Measurements from ENCODE around the gene C3orf85. TPM values are rescaled to one million over a fixed set of nuclear protein-coding genes. Genes with fewer than 3 reads are reported as not detected.

Gene C3orf85
- polyA plus RNA-seq, 1 donor (not counting 4 experiments of a cell fraction or from before 2014, with no cell fraction given), result not detected

- no peak for TF ChIP-seq EZH2 (IDR thresholded peaks at IDR 0.05; ENCODE audit: low read length)
- TF ChIP-seq, protein P1, sequence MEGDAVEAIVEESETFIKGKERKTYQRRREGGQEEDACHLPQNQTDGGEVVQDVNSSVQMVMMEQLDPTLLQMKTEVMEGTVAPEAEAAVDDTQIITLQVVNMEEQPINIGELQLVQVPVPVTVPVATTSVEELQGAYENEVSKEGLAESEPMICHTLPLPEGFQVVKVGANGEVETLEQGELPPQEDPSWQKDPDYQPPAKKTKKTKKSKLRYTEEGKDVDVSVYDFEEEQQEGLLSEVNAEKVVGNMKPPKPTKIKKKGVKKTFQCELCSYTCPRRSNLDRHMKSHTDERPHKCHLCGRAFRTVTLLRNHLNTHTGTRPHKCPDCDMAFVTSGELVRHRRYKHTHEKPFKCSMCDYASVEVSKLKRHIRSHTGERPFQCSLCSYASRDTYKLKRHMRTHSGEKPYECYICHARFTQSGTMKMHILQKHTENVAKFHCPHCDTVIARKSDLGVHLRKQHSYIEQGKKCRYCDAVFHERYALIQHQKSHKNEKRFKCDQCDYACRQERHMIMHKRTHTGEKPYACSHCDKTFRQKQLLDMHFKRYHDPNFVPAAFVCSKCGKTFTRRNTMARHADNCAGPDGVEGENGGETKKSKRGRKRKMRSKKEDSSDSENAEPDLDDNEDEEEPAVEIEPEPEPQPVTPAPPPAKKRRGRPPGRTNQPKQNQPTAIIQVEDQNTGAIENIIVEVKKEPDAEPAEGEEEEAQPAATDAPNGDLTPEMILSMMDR (optimal IDR thresholded peaks at IDR 0.05 in 1 of 3, IDR thresholded peaks at IDR 0.05 in 1 of 3, conservative IDR thresholded peaks at IDR 0.05 in 1 of 3; ENCODE audit: extremely low read depth in 1 of 3, insufficient read depth in 2 of 3, low read length in 3 of 3), result no peak
- Histone ChIP-seq H3K9me1 (ENCODE audit: control insufficient read depth, extremely low read depth, insufficient read depth, low read length) (no peaks in the 10 kb centered on the region), H3K4me1 (ENCODE audit: control insufficient read depth, extremely low read depth, insufficient read depth, low read length) (no peaks in the 10 kb centered on the region), H3K9ac (ENCODE audit: control insufficient read depth, extremely low read depth, insufficient read depth, low read length) (no peak overlapping the region), H3K4me2 (ENCODE audit: control insufficient read depth, extremely low read depth, insufficient read depth, low read depth, low read length) (no peak overlapping the region), H4K20me1 (ENCODE audit: control insufficient read depth, extremely low read depth, insufficient read depth, low read length) (no peaks in the 10 kb centered on the region), H3K27me3 (ENCODE audit: control insufficient read depth, extremely low read depth, insufficient read depth, low read length) (no peaks in the 10 kb centered on the region), H3K36me3 (ENCODE audit: control insufficient read depth in 2 of 2, extremely low read depth in 1 of 2, insufficient read depth in 2 of 2, low read length in 2 of 2) (no peaks in the 10 kb centered on the region), H3K4me3 (ENCODE audit: control insufficient read depth in 2 of 3, extremely low read depth in 1 of 3, insufficient read depth in 2 of 3, low read depth in 1 of 3, low read length in 3 of 3) (no peak overlapping the region), H2AFZ (ENCODE audit: control insufficient read depth, low read length) (no peak overlapping the region), H3K27ac (ENCODE audit: control insufficient read depth, insufficient read depth, low read length) (no peak overlapping the region), H3K79me2 (ENCODE audit: control insufficient read depth, insufficient read depth, low read length) (no peaks in the 10 kb centered on the region), H3K9me3 (ENCODE audit: control insufficient read depth, low read depth, low read length) (no peaks in the 10 kb centered on the region)
- FAIRE-seq (no peak), DNase-seq (ENCODE audit: low read depth, low spot score) (no peak)
- dilution Hi-C loops (cut with MboI; ENCODE audit: extremely low pct_ligation_motif_present, low sequenced_read_pairs), result no loop called here
Observed at GRCh38 chr3:109109574-109109973, 26.9 kb upstream of the C3orf85 start.

DNA sequence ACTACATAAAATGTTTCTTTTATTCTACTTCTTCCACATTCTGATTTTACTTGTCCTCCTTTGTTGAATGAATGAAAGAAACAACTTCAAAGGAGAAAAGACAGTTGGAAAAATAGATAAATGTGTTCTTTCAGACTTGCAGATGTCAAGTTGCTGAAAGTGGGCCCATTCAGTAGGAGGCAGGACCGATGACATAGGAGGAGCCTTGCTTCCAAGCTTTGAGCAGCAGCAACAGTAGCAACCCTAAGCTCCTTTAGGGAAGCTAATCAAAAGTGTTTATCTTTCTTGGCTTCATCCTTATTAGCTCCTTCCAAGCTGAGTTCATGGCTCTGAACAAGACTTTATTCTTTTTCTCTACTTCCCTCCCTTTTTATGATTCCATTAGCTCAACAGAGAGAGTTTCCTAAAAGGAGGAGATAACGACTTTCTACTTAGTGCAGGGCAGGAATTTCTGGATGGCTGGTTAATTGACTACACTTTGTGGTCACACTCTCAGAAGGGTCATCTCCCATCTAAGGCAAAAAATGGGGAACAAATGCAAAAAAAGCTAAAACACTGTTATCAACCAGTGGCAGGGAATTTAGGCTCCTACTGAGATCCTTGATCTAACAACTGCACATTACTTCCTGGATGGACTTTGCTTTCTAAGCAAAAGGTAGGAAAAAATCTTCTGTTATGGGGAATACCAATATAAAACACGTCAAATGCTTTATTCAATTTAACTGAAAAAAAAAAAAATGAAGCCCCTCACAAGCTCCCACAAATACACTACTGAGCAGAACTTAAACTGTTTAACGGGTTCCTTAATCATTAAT, 23.4 kb upstream of the C3orf85 start:
- Histone ChIP-seq H3K27me3 (ENCODE audit: control insufficient read depth, extremely low read depth, insufficient read depth, low read length) (no peaks in the 10 kb centered on the region), H3K36me3 (ENCODE audit: control insufficient read depth in 2 of 2, extremely low read depth in 1 of 2, insufficient read depth in 2 of 2, low read length in 2 of 2) (no peaks in the 10 kb centered on the region), H3K4me1 (ENCODE audit: control insufficient read depth, extremely low read depth, insufficient read depth, low read length) (no peaks in the 10 kb centered on the region), H3K4me3 (ENCODE audit: control insufficient read depth in 2 of 3, extremely low read depth in 1 of 3, insufficient read depth in 2 of 3, low read depth in 1 of 3, low read length in 3 of 3) (no peak overlapping the region), H3K9me1 (ENCODE audit: control insufficient read depth, extremely low read depth, insufficient read depth, low read length) (no peaks in the 10 kb centered on the region), H2AFZ (ENCODE audit: control insufficient read depth, low read length) (no peak overlapping the region), H3K9ac (ENCODE audit: control insufficient read depth, extremely low read depth, insufficient read depth, low read length) (no peak overlapping the region), H3K4me2 (ENCODE audit: control insufficient read depth, extremely low read depth, insufficient read depth, low read depth, low read length) (no peak overlapping the region), H3K79me2 (ENCODE audit: control insufficient read depth, insufficient read depth, low read length) (no peaks in the 10 kb centered on the region), H3K27ac (ENCODE audit: control insufficient read depth, insufficient read depth, low read length) (no peak overlapping the region), H3K9me3 (ENCODE audit: control insufficient read depth, low read depth, low read length) (no peaks in the 10 kb centered on the region), H4K20me1 (ENCODE audit: control insufficient read depth, extremely low read depth, insufficient read depth, low read length) (no peaks in the 10 kb centered on the region)
- no peak for TF ChIP-seq EZH2 (IDR thresholded peaks at IDR 0.05; ENCODE audit: low read length)
- TF ChIP-seq, protein P1 (optimal IDR thresholded peaks at IDR 0.05 in 1 of 3, IDR thresholded peaks at IDR 0.05 in 1 of 3, conservative IDR thresholded peaks at IDR 0.05 in 1 of 3; ENCODE audit: extremely low read depth in 1 of 3, insufficient read depth in 2 of 3, low read length in 3 of 3), result no peak
- no peak for DNase-seq (ENCODE audit: low read depth, low spot score)
- dilution Hi-C loops (cut with MboI; ENCODE audit: extremely low pct_ligation_motif_present, low sequenced_read_pairs), result no loop called here
- no peak for FAIRE-seq
